K562 treated with DMSO at 1 percent for 24 hours (cell line): ENCODE results near the gene ARG1. TPM values are rescaled to one million over a fixed set of nuclear protein-coding genes. Genes with fewer than 3 reads are reported as not detected.

Experiments used
- total RNA-seq: library from RNA; unstranded; fragments of 300-600 nt; gene quantifications from 2 replicates; pipeline ENCODE4 v1.2.3, GENCODE V29; 2022; ENCODE audit warnings: low read depth; ENCODE audit not compliant: insufficient read depth

The ARG1 gene
- total RNA-seq: not detected in 2 replicates

GRCh38 chr6:131572686-131573415 is at the start of gene ARG1:
TSS of gene ARG1 (plus strand) at chr6:131573226. CDS start at chr6:131573283, 57 bp downstream.

GRCh38 chr6:131627724-131628682 is 55.0 kb downstream of the ARG1 start, which contains the start of gene MED23:
TSS of gene MED23 (minus strand) at chr6:131628242. CDS start at chr6:131628049, 193 bp downstream.

Other genes starting within 250 kb of the ARG1 start
- 9.1 and 11.5 TPM in 2 replicates for gene MED23, start 55.0 kb downstream of the ARG1 start, total RNA-seq
- gene ENPP3, start 64.1 kb downstream of the ARG1 start, total RNA-seq: 1.6 and 1.7 TPM in 2 replicates
- not detected in 2 replicates for gene OR2A4, start 128.2 kb downstream of the ARG1 start, total RNA-seq
- gene CTAGE9, start 137.8 kb downstream of the ARG1 start, total RNA-seq: not detected in 2 replicates
- 0.19 TPM in 1 of 2 replicates, not detected in the other for gene ENPP1, start 234.8 kb downstream of the ARG1 start, total RNA-seq